Skeletal muscle satellite cell (primary cell): Measurements from ENCODE around the gene NUBP2.

ENCODE experiments used
- H3K27me3 ChIP-seq: 2 replicates; pipeline ENCODE4 v1.7.0; 2013; ENCODE audit warnings: low read length; ENCODE audit not compliant: control insufficient read depth, insufficient read depth
- H3K36me3 ChIP-seq: 2 replicates; pipeline ENCODE4 v1.7.0; 2013; ENCODE audit warnings: mild to moderate bottlenecking, control low read depth, low read length; ENCODE audit not compliant: insufficient read depth
- H3K4me1 ChIP-seq: 2 replicates; pipeline ENCODE4 v1.7.0; 2013; ENCODE audit warnings: low read length; ENCODE audit not compliant: control insufficient read depth, insufficient read depth
- H3K4me2 ChIP-seq: 2 replicates; pipeline ENCODE4 v1.7.0; 2013; ENCODE audit warnings: mild to moderate bottlenecking, low read length
- H3K4me3 ChIP-seq: 2 replicates; pipeline ENCODE4 v1.7.0; 2013; ENCODE audit warnings: low read length
- H3K9ac ChIP-seq: 2 replicates; pipeline ENCODE4 v1.7.0; 2013; ENCODE audit warnings: mild to moderate bottlenecking, low read depth, low read length, moderate library complexity
- H3K9me3 ChIP-seq: replicated peaks from 2 replicates; pipeline ENCODE4 v1.7.0; 2013; ENCODE audit warnings: mild to moderate bottlenecking, control low read depth, low read length

NUBP2 gene

DNA sequence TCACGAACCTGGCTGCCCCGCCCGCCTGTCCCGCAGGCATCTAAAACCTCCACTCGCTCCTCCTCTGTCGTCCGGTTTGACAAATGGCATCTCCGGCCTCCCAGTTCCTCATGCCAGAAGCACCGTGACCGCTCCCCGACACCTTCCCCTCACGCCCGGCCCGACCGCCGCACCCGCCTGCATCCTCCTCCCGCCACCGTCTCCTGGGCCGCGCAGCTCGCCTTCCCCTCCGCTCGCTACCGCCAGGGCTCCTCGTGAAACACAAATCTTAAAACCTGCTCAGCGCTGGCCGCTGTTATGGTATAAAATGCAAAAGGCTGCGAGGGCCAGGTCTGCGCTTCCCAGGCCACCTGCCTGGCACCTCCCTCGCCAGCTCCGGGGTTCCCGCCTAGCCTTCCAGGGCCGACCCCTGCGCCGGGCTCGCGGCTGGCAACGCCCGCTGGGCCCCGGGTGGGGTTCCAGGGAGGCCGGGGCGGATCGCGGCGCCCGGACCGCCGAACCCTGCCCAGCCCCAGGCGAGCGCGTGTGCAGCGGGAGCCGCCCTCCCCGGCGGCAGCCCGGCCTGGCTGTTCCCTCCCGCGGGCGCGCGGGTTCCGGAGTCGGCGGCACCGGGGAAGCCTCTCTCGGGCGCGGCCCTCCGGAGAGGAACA is 877 bp upstream of the NUBP2 start:
- Histone ChIP-seq H3K4me2 (peak overlapping the region; percentile 96), H3K27me3 (no peaks in the 10 kb centered on the region), H3K4me1 (peaks cover 9% of the 10 kb centered on the region), H3K36me3 (peaks cover 24% of the 10 kb centered on the region), H3K4me3 (peak overlapping the region; percentile 74), H3K9ac (peak overlapping the region; percentile 82), H3K9me3 (no peaks in the 10 kb centered on the region)

DNA sequence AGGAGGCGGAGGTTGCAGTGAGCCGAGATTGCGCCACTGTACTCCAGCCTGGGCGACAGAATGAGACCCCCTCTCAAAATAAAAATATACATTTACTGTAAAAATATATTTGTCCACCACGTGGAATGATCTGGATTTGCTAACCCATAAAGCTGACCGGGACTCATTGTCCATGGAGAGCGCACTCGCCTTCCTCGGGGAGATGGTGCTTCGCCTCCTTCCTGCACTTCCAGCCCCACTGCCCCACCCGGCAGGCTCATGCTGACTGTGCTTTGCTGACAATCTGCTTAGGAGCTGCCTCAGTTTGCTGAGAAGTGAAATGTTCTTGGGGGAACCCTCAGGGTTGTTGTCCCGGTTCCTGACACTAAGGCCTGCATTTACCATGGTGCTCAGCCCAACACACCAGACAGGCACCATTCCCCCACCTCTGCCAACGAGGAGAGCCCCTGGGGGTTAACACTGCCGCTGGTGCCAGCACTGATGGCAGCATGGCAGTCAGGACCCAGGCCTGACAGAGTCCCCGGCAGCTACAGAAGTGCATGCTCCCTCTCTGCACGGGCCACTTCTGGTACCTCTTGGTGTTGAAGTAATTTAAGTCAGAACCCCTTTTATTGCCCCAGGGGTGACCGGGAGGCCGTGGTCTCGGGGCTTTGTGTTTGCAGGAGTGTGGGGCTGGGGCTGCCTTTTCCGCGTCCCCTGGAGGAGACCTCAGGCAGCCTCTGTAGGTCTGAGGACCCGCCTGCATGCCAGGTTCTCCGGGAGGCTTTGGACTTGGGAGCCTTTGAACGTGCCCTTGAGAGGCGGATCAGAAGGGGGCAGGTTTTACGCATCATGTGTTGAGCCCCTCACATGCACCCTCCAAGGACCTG is 2.5 kb downstream of the NUBP2 start:
- Histone ChIP-seq H3K27me3 (no peaks in the 10 kb centered on the region), H3K9ac (no peak overlapping the region), H3K4me2 (no peak overlapping the region), H3K36me3 (peaks cover 15% of the 10 kb centered on the region), H3K4me3 (no peak overlapping the region), H3K4me1 (peaks cover 9% of the 10 kb centered on the region), H3K9me3 (no peaks in the 10 kb centered on the region)

DNA sequence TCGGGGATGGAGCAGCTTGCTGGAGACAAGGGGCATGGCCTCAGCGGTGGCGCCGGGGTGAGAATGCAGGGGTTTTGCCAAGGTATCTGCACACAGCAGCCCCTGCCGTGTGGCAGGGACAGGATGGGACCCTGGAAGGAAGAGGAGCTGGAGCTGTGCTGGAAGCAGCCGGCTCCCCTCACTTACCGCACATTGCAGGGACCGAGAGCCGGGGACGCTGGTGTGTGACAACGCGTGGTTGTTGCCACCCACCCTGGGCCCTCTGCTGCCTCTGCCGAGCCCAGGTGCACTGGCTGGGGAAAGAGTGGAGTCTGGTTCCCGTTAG is 3.0 kb downstream of the NUBP2 start:
- Histone ChIP-seq H3K36me3 (peaks cover 14% of the 10 kb centered on the region), H3K27me3 (no peaks in the 10 kb centered on the region), H3K4me1 (peaks cover 9% of the 10 kb centered on the region), H3K4me3 (no peak overlapping the region), H3K9ac (no peak overlapping the region), H3K4me2 (no peak overlapping the region), H3K9me3 (no peaks in the 10 kb centered on the region)

DNA sequence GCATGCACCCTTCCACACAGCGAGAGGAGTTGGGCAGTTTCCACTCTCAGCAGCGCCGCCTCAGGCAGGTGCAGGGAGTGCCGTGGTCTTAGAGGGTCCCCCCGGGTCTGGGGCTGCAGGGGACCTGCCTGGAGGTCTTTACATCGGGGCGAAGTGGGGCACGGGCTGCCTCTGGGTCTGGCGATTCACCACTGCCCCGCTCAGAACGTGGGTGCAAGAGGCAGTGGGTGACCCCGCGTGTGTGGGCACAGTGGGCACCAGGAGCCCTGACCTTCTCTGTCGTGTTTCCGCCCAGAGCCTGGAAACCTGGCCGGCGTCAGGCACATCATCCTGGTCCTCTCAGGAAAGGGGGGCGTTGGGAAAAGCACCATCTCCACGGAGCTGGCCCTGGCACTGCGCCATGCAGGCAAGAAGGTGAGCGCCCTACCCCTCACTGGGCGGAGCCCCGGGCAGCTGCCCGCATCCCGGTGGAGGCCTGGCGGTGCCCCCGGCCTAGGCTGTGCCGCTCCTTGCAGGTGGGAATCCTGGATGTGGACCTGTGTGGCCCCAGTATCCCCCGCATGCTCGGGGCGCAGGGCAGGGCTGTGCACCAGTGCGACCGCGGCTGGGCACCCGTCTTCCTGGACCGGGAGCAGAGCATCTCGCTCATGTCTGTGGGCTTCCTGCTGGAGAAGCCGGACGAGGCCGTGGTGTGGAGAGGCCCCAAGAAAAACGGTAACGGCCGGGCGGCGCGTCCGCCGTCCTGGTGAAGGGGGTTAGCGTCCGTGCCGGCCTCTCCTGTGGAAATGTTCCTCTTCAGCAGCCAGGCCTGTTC is 3.7 kb downstream of the NUBP2 start:
- Histone ChIP-seq H3K4me3 (no peak overlapping the region), H3K36me3 (peaks cover 14% of the 10 kb centered on the region), H3K9me3 (no peaks in the 10 kb centered on the region), H3K9ac (no peak overlapping the region), H3K27me3 (no peaks in the 10 kb centered on the region), H3K4me1 (peaks cover 3% of the 10 kb centered on the region), H3K4me2 (no peak overlapping the region)

DNA sequence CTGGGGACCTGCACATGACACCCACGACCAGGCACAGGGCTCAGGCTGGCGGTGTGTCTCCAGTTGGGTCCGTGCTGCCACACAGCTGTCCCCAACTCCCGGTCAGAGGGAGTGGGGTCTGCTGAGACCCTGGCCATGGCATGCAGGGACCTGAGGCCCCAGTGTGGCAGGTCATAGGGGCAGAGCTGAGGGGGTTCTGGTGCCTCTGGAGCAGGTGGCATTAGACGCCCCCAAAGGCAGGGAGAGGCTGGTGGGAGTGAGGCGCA is 4.2 kb downstream of the NUBP2 start:
- Histone ChIP-seq H3K9ac (no peak overlapping the region), H3K36me3 (peaks cover 14% of the 10 kb centered on the region), H3K27me3 (no peaks in the 10 kb centered on the region), H3K4me1 (no peaks in the 10 kb centered on the region), H3K4me2 (no peak overlapping the region), H3K4me3 (no peak overlapping the region), H3K9me3 (no peaks in the 10 kb centered on the region)

DNA sequence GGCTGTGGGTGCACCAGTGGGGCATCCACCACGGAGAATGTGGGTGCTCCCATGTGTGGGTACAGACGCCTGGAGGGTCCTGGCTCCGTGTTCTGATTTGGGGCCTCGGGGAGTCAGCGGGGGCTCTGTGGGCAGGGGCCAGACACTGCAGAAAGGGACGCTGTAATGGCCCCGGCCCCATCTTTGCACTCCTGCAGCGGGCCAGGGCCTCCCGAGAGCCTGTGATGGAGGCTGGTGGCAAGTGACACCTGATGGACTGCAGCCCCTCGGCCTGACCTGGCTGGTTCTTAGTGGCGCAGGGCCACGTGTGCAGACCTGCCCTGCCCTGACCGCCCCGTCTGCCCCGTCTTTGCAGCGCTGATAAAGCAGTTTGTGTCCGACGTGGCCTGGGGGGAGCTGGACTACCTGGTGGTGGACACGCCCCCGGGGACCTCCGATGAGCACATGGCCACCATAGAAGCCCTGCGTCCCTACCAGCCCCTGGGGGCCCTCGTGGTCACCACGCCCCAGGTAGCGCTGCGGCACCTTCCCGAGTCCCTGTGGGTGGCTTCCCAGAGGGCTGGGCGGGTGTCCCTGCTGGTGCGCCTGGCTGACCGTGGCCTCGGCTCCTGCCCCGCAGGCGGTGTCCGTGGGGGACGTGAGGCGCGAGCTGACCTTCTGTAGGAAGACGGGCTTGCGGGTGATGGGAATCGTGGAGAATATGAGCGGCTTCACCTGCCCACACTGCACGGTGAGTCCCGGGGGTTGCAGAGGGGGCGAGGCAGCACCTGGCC is 4.7 kb downstream of the NUBP2 start:
- Histone ChIP-seq H3K9me3 (no peaks in the 10 kb centered on the region), H3K9ac (no peak overlapping the region), H3K4me3 (no peak overlapping the region), H3K36me3 (peaks cover 14% of the 10 kb centered on the region), H3K27me3 (no peaks in the 10 kb centered on the region), H3K4me1 (no peaks in the 10 kb centered on the region), H3K4me2 (no peak overlapping the region)

DNA sequence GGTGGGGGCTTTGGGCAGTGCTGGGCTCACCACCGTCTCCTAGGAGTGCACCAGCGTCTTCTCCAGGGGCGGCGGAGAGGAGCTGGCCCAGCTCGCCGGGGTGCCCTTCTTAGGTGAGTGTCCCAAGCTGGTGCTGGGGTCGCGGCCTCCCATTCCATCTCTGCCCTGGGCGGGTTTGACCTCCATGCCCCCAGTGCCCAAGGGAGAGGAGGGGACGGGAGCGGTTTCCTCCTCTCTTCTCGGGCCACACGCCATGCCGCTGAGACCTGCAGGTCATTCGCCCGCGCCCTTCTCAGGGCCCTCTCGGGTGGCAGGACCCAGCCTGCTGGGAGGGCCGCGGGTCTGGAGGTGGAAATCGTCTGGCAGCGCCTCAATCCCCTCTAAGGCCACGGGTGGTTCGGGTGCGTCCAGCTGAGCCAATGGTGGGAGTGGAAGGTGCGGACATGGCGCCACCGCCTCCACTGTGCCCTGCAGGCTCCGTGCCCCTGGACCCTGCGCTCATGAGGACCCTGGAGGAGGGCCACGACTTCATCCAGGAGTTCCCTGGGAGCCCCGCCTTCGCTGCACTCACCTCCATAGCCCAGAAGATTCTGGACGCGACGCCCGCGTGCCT is 5.4 kb downstream of the NUBP2 start:
- peaks cover 14% of the 10 kb centered on the region for H3K36me3 ChIP-seq
- H3K4me2 ChIP-seq: no peak overlapping the region
- no peaks in the 10 kb centered on the region for H3K9me3 ChIP-seq
- H3K4me3 ChIP-seq: no peak overlapping the region
- no peaks in the 10 kb centered on the region for H3K27me3 ChIP-seq
- no peaks in the 10 kb centered on the region for H3K4me1 ChIP-seq
- H3K9ac ChIP-seq: no peak overlapping the region

DNA sequence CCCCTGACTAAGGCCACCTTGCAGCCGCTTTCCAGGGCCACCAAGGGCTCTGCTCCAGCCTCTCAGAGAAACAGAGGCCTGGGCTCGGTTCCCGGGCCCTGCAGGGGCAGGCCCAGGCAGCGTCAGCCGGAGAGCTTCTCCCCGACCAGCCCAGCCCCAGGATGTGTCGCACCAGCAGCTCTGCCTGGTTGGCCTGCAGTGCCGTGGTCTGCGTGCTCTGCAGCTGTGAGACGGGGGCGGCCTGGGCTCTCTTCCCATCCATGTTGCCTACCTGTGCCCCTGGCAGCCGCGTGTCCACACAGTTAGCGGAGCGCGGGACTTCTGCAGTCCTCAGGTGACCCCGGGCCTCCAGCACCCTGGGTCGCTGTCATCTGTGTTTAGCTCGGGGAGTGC is 5.9 kb downstream of the NUBP2 start:
- H3K27me3 ChIP-seq: no peaks in the 10 kb centered on the region
- H3K9ac ChIP-seq: no peak overlapping the region
- H3K4me1 ChIP-seq: no peaks in the 10 kb centered on the region
- H3K4me2 ChIP-seq: no peak overlapping the region
- no peaks in the 10 kb centered on the region for H3K9me3 ChIP-seq
- H3K4me3 ChIP-seq: no peak overlapping the region
- H3K36me3 ChIP-seq: peaks cover 14% of the 10 kb centered on the region

DNA sequence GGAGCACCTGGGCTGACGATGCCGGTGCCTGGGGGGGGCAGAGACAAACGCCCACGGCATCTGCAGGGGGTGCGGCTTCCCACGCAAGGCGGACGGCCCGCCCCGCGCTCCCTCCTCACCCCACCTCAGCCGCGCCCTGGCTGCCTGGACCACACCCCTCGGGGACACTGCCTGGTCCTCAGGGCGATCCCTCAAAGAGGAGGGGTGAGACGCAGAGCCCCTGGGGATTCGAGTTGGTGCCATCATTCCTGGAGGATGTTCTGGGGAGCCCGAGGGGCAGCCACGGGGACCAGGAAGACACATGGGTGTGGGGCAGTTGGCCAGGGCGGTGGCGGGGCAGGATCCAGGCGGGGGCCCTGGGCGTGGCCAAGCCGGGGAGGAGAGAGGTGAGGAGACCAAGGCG is 6.9 kb downstream of the NUBP2 start:
- H3K4me3 ChIP-seq: no peak overlapping the region
- H3K9me3 ChIP-seq: no peaks in the 10 kb centered on the region
- peaks cover 14% of the 10 kb centered on the region for H3K36me3 ChIP-seq
- no peak overlapping the region for H3K4me2 ChIP-seq
- H3K9ac ChIP-seq: no peak overlapping the region
- no peaks in the 10 kb centered on the region for H3K4me1 ChIP-seq
- H3K27me3 ChIP-seq: no peaks in the 10 kb centered on the region

DNA sequence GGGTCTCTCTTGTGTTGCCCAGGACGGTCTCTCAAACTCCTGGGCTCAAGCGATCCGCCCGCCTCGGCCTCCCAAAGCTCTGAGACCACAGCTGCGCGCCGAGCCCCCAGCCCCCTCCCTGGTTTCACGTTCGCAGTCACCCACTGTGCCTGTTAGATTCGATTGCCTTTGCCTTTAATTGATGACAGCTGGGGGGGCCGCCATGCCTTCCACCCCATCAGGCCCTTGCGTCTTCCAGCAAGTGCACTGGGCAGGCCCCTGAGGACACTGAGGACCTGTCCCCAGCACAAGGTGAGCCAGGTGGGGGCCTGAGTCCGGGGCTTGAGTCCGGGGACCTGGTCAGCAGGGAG is 7.5 kb downstream of the NUBP2 start:
- H3K4me3 ChIP-seq: no peak overlapping the region
- no peaks in the 10 kb centered on the region for H3K4me1 ChIP-seq

More for the DNA sequence above, 7.5 kb downstream of the NUBP2 start:
- Histone ChIP-seq H3K9me3 (no peaks in the 10 kb centered on the region), H3K36me3 (peaks cover 14% of the 10 kb centered on the region), H3K4me2 (no peak overlapping the region), H3K27me3 (no peaks in the 10 kb centered on the region), H3K9ac (no peak overlapping the region)
